Measurements from ENCODE around the gene PCDH9.

The PCDH9 gene

DNA sequence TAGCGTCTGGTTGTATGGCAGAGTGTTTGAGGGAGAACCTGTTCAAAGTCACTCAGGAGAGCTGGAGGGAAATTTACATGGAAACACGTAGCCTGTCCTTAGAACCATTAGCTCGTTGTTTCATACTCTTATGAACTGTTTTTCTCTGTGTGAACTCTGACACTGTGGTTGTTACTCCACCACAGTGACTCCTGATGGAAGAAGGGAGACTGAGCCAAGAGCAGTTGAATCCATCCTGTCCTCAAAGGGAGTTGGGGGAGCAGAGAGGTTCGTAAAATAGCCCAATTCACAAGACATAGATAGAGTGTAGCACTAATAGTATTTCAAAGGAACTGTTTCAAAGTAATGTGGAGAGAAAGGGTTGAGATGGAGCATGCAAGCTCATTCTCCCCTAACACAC, 964.8 kb downstream of the PCDH9 start:
- TF ChIP-seq, protein P1, sequence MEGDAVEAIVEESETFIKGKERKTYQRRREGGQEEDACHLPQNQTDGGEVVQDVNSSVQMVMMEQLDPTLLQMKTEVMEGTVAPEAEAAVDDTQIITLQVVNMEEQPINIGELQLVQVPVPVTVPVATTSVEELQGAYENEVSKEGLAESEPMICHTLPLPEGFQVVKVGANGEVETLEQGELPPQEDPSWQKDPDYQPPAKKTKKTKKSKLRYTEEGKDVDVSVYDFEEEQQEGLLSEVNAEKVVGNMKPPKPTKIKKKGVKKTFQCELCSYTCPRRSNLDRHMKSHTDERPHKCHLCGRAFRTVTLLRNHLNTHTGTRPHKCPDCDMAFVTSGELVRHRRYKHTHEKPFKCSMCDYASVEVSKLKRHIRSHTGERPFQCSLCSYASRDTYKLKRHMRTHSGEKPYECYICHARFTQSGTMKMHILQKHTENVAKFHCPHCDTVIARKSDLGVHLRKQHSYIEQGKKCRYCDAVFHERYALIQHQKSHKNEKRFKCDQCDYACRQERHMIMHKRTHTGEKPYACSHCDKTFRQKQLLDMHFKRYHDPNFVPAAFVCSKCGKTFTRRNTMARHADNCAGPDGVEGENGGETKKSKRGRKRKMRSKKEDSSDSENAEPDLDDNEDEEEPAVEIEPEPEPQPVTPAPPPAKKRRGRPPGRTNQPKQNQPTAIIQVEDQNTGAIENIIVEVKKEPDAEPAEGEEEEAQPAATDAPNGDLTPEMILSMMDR (IDR thresholded peaks at IDR 0.05), result no peak

- TF ChIP-seq, protein P1 (IDR thresholded peaks at IDR 0.05), result no peak
Measured at GRCh38 chr13:66264971-66265370, 965.2 kb downstream of the PCDH9 start.

DNA sequence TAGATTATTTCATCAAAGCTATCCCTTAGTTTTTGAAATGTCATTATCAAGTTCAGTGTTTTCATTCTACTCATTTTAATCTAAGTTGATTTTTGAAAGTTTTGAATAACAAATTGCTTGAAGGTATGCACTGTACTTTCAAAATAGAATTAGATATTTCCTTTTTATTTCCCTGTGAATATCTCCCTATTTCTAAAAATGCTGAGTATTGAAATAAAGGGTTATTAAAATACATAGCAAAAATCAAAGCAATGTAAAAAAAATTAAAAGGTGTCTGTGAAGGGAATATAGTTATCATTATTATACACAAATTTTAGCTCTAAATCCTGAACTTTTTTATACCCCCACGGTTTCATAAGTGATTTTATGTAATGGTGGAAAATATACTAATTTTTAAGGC, 967.8 kb downstream of the PCDH9 start:
- TF ChIP-seq, protein P1 (IDR thresholded peaks at IDR 0.05), result no peak

All from LNCAP (cell line).